HL-60 (cell line): ENCODE results near the gene ATP9B.

Experiments
- DNase-seq, 2 experiments: peaks; one replicate each; pipeline ENCODE4 v3.0.0-alpha.2; 2010 to 2020; ENCODE audit warnings: low read depth in 1 of 2, low spot score in 1 of 2
- H3K27ac ChIP-seq: fragments of 250-450 bp; sonication (Bioruptor Pico); replicated peaks from 2 replicates; pipeline ENCODE4 v1.5.1; 2020; ENCODE audit warnings: mild to moderate bottlenecking, moderate library complexity
- H3K27me3 ChIP-seq: fragments of 250-450 bp; sonication (Bioruptor Pico); 2 replicates; pipeline ENCODE4 v1.5.1; 2021; ENCODE audit warnings: mild to moderate bottlenecking, moderate library complexity; ENCODE audit not compliant: insufficient read depth, poor library complexity, severe bottlenecking
- H3K4me3 ChIP-seq: replicated peaks from 2 replicates; pipeline ENCODE4 v1.5.1; 2011; ENCODE audit warnings: mild to moderate bottlenecking, control low read depth, low read length; ENCODE audit not compliant: insufficient read depth
- CTCF ChIP-seq: IDR thresholded peaks from one replicate; pipeline ENCODE4 v1.5.1; 2011; ENCODE audit warnings: low read length, control low read depth, inconsistent platforms; ENCODE audit not compliant: insufficient read depth
- GABPA ChIP-seq: IDR thresholded peaks from 2 replicates; pipeline ENCODE4 v1.6.1; 2012; ENCODE audit warnings: low read depth
- POLR2AphosphoS5 ChIP-seq: IDR thresholded peaks from 2 replicates; pipeline ENCODE4 v1.6.1; 2012; ENCODE audit warnings: low read depth
- SPI1 ChIP-seq: IDR thresholded peaks from 2 replicates; pipeline ENCODE4 v1.6.1; 2012; ENCODE audit warnings: low read depth, mild to moderate bottlenecking, borderline replicate concordance
- TF ChIP-seq, protein P1 (sequence below): IDR thresholded peaks from 2 replicates; pipeline ENCODE4 v1.6.1; 2012; ENCODE audit warnings: low read depth; ENCODE audit not compliant: insufficient replicate concordance

The ATP9B gene

GRCh38 chr18:79410731-79411613 lies 341.8 kb downstream of the ATP9B start:
- DNase-seq = peak in 1 of 2 experiments; percentile 43
- no peak overlapping the region for H3K4me3 ChIP-seq
- TF ChIP-seq SPI1 (no peak), GABPA (no peak), POLR2AphosphoS5 (peak; percentile 27; the same call in 1 of the 2 replicates), CTCF (no peak)
- H3K27me3 ChIP-seq = no peaks in the 10 kb centered on the region
- no peak overlapping the region for H3K27ac ChIP-seq

DNA sequence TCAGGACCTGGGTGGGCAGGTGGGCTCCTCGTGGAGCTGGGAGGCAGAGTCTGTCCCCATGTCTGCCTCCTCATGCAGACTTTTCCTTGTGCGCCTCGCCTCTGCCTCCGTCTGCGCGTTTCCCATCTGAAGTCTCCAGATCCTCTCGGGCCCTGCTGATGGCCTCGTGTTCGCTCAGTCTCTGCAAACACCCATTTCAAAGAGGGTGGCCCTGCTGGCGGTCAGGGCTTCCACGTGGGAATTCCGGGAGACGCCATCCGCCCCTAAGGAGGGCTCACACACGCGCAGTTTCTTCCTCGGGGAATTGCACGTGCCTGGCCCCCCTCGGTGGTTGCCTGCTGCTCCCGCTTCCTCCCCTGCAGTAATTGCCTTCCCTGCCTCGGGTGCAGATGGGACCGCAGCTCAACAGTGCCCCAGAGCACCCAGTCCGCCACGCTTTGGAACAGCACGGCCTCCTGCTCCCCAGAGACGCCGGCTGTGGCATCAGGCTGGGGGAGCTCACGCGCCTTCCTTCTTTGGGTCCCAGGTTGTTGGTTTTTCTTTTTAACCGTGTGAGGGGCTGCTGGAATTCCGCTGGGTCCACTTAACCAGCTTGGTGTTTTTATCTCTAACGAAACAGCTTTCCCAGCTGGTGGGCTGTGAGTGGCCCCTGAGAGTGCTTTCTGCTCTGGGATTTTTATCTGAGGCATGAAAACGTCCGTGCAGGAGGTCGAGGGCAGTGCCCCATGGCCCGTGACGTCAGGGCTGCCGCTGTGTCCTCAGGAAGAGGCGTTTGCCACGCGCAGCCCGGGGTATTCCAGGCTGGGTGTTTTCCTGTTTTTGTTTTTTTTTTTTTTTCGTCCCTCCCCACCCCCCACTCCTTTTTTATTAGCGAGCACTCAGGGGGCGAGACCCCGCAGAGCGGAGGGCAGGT lies 342.7 kb downstream of the ATP9B start:
- H3K27ac ChIP-seq = no peak overlapping the region
- no peak overlapping the region for H3K4me3 ChIP-seq
- no peaks in the 10 kb centered on the region for H3K27me3 ChIP-seq
- TF ChIP-seq SPI1 (no peak), GABPA (no peak), CTCF (no peak)
- DNase-seq = no peak

GRCh38 chr18:79413025-79413424 lies 343.8 kb downstream of the ATP9B start:
- TF ChIP-seq CTCF (no peak), SPI1 (no peak), GABPA (no peak), POLR2AphosphoS5 (no peak)
- TF ChIP-seq, protein P1, sequence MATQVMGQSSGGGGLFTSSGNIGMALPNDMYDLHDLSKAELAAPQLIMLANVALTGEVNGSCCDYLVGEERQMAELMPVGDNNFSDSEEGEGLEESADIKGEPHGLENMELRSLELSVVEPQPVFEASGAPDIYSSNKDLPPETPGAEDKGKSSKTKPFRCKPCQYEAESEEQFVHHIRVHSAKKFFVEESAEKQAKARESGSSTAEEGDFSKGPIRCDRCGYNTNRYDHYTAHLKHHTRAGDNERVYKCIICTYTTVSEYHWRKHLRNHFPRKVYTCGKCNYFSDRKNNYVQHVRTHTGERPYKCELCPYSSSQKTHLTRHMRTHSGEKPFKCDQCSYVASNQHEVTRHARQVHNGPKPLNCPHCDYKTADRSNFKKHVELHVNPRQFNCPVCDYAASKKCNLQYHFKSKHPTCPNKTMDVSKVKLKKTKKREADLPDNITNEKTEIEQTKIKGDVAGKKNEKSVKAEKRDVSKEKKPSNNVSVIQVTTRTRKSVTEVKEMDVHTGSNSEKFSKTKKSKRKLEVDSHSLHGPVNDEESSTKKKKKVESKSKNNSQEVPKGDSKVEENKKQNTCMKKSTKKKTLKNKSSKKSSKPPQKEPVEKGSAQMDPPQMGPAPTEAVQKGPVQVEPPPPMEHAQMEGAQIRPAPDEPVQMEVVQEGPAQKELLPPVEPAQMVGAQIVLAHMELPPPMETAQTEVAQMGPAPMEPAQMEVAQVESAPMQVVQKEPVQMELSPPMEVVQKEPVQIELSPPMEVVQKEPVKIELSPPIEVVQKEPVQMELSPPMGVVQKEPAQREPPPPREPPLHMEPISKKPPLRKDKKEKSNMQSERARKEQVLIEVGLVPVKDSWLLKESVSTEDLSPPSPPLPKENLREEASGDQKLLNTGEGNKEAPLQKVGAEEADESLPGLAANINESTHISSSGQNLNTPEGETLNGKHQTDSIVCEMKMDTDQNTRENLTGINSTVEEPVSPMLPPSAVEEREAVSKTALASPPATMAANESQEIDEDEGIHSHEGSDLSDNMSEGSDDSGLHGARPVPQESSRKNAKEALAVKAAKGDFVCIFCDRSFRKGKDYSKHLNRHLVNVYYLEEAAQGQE = no peak
- Histone ChIP-seq H3K27ac (no peak overlapping the region), H3K4me3 (no peak overlapping the region), H3K27me3 (no peaks in the 10 kb centered on the region)
- DNase-seq = no peak

GRCh38 chr18:79413426-79413825 lies 344.2 kb downstream of the ATP9B start:
- Histone ChIP-seq H3K27ac (no peak overlapping the region), H3K4me3 (no peak overlapping the region), H3K27me3 (no peaks in the 10 kb centered on the region)
- DNase-seq = no peak
- no peak for TF ChIP-seq SPI1
- no peak for TF ChIP-seq POLR2AphosphoS5
- TF ChIP-seq, protein P1 = no peak
- no peak for TF ChIP-seq CTCF
- no peak for TF ChIP-seq GABPA
